HEK293T (cell line): ENCODE results near the gene RRBP1.

ENCODE experiments used
- ARNT ChIP-seq: fragments of 450-650 bp; IDR thresholded peaks from 2 replicates; pipeline ENCODE4 v1.6.1; 2017; ENCODE audit warnings: mild to moderate bottlenecking
- BHLHE40 ChIP-seq: fragments of 450-650 bp; IDR thresholded peaks from 2 replicates; pipeline ENCODE4 v1.6.1; 2016; ENCODE audit warnings: mild to moderate bottlenecking, moderate library complexity, borderline replicate concordance
- CTBP1 ChIP-seq: fragments of 450-650 bp; IDR thresholded peaks from 2 replicates; pipeline ENCODE4 v1.6.1; 2016; ENCODE audit warnings: borderline replicate concordance
- ELF4 ChIP-seq: fragments of 450-650 bp; IDR thresholded peaks from 2 replicates; pipeline ENCODE4 v1.6.1; 2017; ENCODE audit warnings: antibody characterized with exemption
- FOXA1 ChIP-seq: fragments of 450-650 bp; IDR thresholded peaks from 2 replicates; pipeline ENCODE4 v1.6.1; 2016; ENCODE audit warnings: mild to moderate bottlenecking
- FOXK2 ChIP-seq: fragments of 450-650 bp; IDR thresholded peaks from 2 replicates; pipeline ENCODE4 v1.6.1; 2016; ENCODE audit warnings: mild to moderate bottlenecking
- FOXM1 ChIP-seq: fragments of 450-650 bp; IDR thresholded peaks from 2 replicates; pipeline ENCODE4 v1.6.1; 2017; ENCODE audit warnings: mild to moderate bottlenecking, borderline replicate concordance
- L3MBTL2 ChIP-seq: fragments of 450-650 bp; conservative IDR thresholded peaks from 2 replicates; pipeline ENCODE4 v1.6.1; 2016; ENCODE audit warnings: mild to moderate bottlenecking
- NFRKB ChIP-seq: fragments of 450-650 bp; IDR thresholded peaks from 2 replicates; pipeline ENCODE4 v1.6.1; 2016; ENCODE audit warnings: mild to moderate bottlenecking, moderate library complexity
- SP1 ChIP-seq: fragments of 450-650 bp; IDR thresholded peaks from 2 replicates; pipeline ENCODE4 v1.6.1; 2017
- SUZ12 ChIP-seq: fragments of 450-650 bp; IDR thresholded peaks from 2 replicates; pipeline ENCODE4 v1.6.1; 2016; ENCODE audit warnings: mild to moderate bottlenecking
- TARDBP ChIP-seq: fragments of 450-650 bp; IDR thresholded peaks from 2 replicates; pipeline ENCODE4 v1.6.1; 2016
- TF ChIP-seq, protein P1 (sequence below): fragments of 450-650 bp; IDR thresholded peaks from 2 replicates; pipeline ENCODE4 v1.6.1; 2016

DNA sequence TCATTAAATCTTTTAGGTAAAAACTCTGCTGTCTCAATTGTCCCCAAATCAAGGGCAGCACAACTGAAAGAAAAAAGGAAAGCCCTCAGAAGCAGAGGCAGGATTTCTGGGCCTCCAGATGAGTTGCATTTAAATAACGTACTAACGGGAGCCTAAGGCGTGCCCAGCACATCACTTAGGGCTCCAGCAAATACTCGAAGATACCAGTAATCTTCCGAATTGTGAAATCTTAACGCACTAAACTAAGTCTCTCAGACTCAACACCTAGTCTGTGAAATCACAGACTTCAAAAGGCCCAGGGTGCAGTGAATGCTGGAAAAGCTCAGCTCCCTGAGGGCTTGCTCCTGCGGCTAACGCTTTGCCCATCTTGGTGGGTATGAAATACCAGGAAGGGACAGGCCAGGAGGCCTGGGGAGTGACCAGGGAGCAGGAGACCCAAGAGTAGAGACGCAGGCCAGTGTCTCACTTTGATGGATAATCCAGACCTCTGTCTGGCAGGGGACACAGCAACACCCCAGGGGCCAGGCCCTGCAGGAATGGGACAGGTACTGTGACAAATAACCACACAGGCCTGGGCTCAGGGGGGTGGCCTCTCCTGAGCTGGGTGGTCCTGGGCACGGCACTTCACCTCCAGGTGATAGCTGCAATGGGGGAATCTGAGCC is 36.4 kb downstream of the RRBP1 start:
- TF ChIP-seq ARNT = no peak
- TF ChIP-seq ELF4 = no peak
- no peak for TF ChIP-seq FOXM1
- TF ChIP-seq NFRKB = no peak
- TF ChIP-seq L3MBTL2 = no peak
- TF ChIP-seq, protein P1, sequence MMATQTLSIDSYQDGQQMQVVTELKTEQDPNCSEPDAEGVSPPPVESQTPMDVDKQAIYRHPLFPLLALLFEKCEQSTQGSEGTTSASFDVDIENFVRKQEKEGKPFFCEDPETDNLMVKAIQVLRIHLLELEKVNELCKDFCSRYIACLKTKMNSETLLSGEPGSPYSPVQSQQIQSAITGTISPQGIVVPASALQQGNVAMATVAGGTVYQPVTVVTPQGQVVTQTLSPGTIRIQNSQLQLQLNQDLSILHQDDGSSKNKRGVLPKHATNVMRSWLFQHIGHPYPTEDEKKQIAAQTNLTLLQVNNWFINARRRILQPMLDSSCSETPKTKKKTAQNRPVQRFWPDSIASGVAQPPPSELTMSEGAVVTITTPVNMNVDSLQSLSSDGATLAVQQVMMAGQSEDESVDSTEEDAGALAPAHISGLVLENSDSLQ = no peak
- no peak for TF ChIP-seq BHLHE40
- TF ChIP-seq SP1 = no peak
- no peak for TF ChIP-seq CTBP1
- no peak for TF ChIP-seq FOXA1
- TF ChIP-seq SUZ12 = no peak
- no peak for TF ChIP-seq FOXK2
- TF ChIP-seq TARDBP = no peak
